ENCODE measurements around the gene FGR.

DNA sequence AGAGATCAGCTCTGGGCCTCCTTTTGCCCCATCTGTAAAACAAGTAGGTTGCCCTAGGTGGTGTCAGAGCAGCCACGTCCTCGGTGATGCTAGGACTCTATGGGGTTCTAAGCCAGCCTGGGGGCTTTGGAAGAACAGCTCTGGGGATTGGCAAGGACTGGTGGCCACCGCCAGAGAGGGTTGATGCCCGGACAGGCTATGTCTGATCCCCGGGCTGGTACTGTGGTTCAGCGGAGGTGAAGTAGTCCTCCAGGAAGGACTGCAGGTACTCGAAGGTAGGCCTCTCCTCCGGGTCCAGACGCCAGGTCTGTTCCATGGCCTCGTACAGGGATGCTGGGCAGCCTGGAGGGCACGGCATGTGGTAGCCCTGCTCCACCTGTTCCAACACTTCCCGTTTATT, 22.3 kb downstream of the FGR start:
- TF ChIP-seq, protein P1, sequence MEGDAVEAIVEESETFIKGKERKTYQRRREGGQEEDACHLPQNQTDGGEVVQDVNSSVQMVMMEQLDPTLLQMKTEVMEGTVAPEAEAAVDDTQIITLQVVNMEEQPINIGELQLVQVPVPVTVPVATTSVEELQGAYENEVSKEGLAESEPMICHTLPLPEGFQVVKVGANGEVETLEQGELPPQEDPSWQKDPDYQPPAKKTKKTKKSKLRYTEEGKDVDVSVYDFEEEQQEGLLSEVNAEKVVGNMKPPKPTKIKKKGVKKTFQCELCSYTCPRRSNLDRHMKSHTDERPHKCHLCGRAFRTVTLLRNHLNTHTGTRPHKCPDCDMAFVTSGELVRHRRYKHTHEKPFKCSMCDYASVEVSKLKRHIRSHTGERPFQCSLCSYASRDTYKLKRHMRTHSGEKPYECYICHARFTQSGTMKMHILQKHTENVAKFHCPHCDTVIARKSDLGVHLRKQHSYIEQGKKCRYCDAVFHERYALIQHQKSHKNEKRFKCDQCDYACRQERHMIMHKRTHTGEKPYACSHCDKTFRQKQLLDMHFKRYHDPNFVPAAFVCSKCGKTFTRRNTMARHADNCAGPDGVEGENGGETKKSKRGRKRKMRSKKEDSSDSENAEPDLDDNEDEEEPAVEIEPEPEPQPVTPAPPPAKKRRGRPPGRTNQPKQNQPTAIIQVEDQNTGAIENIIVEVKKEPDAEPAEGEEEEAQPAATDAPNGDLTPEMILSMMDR (IDR thresholded peaks at IDR 0.05; ENCODE audit: low read depth, low read length, poor library complexity, severe bottlenecking), result no peak
- no peak for TF ChIP-seq EZH2phosphoT487 (IDR thresholded peaks at IDR 0.05; ENCODE audit: borderline replicate concordance, low read length)

Measured in DOHH2 (cell line).